ENCODE measurements around the gene PPP3CA.

Gene PPP3CA

DNA sequence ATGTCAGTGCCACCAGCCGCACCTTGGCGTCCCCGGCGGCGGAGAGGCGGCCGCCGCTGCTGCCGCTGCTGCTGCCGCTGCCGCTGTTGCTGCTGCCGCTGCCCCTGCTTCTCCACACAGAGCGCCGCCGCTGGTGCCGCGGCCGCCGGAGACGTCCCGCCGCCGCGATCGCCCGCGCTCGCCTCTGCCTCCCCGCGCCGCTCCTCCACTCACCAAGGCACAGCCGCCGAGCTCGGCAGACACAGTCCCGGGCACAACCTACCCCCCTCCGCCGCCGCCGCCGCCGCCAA lies at the start of gene PPP3CA:
Gene PPP3CA, minus strand, starts transcription at position 260 of the 290 bp plus-strand sequence.
- no peak for DNase-seq (ENCODE audit: low read depth)

DNA sequence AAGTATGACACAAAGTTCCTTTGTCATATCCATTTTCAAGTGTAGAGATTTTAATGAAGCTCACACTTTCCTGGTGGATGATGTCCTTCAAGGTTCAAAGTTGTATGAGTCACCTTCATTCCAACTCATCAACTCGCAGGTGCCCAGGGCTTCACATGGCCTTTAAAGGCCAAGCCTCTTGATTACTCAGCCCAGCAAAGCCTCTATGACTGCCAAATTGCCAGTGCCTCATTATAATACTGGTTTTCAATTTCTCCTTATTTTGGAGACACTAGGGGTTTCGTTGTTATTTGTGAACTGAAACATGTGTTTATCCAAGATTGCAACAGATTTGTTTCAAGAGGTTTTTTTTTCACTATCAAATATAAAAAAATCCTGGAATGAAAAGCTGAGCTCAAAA lies 45.9 kb upstream of the PPP3CA start:
- DNase-seq (ENCODE audit: low read depth): no peak

DNA sequence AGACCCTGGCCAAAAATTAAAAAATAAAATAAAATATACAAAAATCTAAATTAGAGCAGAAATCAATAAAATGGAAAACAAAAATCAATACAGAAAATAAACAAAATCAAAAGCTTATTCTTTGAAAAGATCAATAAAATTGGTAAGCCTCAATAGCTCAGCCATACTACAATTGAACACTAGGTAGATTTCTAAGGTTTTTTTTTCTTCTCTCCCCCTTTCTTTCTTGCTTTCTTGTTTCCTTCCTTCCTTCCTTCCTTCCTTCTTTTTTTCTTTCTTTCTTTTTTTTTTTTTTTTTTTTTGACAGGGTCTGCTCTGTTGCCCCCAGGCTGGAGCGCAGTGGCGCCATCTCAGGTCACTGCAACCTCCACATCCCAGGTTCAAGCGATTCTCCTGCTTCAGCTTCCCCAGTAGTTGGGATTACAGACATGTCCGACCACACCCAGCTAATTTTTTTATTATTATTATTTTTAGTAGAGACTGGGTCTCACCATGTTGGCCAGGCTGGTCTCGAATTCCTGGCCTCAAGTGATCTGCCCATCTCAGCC lies 23.4 kb upstream of the PPP3CA start:
- no peak for DNase-seq (ENCODE audit: low read depth)

DNA sequence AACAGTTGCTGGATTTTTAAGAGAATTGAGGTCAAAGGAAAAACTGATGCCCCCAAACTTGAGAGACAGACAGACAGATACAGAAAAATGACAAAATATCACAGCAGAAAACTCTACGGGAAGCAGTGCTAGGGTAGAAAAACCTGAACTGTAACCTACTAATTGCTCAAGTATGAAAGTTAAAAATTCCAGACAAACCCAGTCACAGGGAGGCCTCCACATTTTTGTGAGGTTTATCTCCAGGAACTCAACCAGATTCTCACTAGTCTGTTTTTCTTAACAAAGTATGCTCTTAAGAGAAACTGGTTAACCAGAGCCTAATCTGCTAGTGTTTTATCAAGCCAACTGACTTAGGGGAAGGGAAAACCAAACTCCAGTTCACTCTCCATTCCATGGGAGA lies 19.9 kb upstream of the PPP3CA start:
- no peak for DNase-seq (ENCODE audit: low read depth)

DNA sequence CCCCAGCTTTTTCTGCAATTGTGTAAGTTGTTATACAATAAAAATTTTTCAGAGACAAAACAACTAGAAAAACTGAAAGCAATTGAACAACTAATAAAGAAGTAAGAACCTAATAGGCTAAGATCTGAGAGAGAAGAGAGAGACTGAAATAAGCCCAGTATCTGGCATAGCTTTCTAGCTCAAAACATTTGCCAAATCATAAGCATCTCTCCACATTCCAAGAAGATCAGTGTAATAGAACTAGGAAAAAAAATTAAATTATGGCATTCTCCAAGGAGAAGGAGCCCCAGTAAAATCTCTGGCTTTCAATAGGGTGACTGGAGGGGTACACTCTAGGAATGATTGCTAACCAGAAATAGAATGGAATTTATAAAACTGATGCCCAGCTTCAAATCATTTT lies 19.0 kb upstream of the PPP3CA start:
- no peak for DNase-seq (ENCODE audit: low read depth)

DNA sequence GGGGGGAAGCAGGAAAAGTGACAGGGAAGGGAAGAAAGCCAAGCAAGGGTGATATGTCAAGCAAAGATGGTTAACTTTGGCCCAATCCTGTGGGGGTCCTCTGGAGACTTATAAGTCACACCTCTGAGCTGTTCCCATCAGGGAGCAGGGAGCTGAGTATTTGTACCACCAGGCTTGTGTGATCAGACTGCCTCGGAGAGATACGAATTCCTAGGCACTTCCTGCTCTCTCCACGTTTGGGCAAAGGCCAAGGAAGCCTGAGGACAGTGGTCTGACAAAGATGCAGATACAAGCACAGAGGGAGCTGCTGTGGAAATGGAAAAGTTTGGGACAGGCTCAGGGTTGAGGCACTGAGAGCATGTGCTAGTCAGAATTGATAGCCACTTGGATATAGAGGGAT lies 10.4 kb upstream of the PPP3CA start:
- DNase-seq (ENCODE audit: low read depth): no peak

DNA sequence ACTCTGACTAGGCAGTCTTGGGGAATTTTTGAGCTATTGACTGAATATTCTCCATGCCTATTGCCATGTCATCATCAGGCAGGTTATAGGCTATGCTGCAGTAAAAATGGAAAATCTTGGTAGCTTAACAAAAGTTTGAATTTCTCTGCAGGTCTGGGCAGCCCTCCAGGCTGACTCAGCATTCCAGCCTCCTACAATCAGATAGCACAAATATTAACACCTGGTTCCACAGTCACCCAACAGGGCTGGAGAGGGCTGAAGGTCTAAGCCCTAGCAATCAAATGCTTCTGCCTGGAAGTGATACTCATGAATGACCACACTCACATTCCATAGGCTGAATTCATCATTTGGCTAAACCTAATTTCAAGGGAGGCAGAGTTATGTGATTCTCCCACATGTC lies 9.6 kb upstream of the PPP3CA start:
- DNase-seq (ENCODE audit: low read depth): no peak

DNA sequence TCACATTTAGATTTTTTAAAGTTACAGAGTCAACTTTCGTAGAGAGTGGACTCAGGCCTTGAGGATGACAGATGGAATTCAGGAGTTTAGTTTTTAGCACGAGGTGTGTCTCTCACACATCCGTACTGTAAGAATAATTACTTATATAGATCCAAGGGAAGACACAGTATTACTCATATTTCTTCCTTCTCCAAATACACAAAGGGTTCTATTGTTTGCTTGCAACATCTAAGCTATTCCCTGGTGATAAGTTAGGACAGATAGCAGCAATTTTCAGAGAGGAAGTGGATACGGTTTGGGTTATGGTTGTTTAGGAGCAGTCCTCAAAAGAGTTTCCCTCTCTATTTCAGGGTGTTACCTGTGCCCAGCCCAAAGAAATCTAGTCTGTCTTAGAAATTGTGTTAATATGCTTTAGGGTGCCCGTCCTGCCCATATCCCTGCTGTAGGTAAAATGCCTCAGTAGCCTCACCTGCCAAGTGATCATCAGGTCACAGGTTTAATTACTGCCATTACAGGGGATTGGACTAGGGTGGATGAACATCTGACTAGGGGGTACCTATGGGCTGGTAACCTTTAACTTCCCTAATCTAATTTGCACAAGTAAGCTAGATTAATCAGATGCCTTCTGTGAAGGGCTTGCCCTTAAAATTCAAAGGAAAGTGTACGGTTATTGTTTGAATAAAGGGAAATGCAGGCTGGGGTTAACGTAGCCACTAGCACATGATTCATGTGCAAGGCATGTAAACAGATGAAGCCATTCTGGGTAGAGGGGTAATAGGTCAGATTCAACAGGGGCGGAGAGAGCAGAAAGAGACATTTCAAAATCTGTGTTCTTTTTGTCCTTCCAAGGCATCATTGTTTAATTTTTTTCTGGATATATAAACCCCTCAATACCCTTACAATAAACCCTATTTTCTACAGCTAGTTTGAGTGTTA lies 8.7 kb upstream of the PPP3CA start:
- no peak for DNase-seq (ENCODE audit: low read depth)

DNA sequence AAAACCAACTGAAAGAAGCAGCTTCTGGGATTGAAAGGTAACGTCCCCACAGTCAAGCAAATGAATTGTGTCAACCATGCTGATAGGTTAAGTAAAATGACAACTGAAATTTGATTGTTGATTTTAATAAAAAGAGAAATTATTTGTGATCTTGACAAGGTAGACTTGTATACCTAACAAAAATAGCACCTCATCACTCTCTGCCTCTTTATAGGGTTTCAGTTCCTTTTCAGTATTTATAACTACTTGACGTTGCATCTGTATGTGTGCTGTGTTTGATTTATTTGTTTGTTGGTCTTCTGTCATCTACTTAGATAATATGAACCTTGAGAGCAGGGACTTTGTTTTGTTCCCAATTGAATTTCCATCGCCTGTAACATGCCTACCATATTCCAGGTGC lies 7.9 kb upstream of the PPP3CA start:
- no peak for DNase-seq (ENCODE audit: low read depth)

DNA sequence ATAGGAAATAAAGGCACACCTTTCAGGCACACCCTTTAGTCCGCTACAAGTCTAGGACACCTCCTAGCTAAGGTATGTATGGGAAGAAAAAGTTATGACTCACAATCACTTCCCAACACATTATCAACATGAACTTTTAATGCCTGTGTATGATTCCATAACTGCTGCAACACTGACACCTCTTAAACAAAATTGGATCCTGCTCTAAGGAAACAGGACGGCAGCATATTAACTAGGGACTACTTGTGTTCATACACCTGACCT lies 2.4 kb upstream of the PPP3CA start:
- DNase-seq (ENCODE audit: low read depth): no peak

DNA sequence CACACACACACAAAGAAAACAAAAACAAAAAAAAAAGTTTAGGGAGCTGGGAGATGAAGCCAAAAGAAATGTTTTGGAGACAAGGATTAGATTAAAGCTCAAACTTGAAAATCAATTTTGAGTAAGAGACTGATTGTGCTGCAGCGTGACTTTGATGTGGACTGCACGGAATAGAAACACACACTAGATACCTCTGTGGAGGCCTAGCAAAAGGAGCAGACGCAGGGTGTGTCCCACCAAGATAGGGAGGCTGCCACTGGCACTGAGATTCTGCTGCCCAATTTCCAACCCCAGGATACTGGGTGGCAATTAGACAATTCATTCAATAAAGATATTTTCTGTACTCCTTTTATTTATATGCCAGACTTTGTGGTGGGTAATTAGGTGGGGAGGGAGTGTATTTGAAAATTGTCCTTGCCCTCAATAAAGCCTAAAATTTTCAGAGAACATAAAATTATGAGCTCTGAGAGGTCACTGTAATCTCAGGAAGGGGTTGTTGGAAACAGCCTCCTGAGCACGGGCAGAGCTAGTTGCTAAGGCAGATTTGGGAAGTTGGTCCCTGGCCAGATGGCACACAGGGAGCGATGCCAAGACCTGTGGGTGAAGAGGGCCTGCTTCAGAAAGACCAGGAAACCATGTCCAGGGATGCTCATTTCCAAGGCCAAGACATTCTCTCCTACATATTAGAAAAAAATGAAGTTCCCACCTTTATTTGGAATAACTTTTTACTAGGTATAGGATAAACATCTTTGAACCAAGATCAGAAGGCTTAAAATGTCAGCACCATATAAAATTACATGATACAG lies 1.9 kb upstream of the PPP3CA start:
- no peak for DNase-seq (ENCODE audit: low read depth)

DNA sequence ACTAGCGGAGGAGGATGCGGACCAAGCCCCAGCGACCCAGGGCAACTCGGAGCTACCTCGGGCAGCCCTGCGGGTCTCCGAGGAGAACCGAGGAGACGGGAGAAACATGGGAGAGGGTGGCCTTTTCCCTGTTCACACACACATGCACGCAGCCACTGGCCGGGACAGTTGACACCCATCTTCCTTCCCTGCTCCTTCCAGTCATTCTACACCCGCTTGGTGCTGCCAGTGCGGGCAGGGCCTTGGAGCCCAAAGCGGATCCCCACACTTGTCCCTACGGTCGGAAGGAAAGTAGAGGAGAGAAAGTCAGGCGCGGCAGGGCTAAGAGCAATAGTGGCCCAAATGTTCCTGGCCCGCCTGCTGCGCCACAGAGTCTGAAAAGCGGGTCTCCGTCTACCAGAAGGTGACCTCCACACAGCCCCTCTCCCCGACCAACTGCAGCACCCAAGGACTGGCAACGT lies 1.1 kb upstream of the PPP3CA start:
- DNase-seq (ENCODE audit: low read depth): no peak

DNA sequence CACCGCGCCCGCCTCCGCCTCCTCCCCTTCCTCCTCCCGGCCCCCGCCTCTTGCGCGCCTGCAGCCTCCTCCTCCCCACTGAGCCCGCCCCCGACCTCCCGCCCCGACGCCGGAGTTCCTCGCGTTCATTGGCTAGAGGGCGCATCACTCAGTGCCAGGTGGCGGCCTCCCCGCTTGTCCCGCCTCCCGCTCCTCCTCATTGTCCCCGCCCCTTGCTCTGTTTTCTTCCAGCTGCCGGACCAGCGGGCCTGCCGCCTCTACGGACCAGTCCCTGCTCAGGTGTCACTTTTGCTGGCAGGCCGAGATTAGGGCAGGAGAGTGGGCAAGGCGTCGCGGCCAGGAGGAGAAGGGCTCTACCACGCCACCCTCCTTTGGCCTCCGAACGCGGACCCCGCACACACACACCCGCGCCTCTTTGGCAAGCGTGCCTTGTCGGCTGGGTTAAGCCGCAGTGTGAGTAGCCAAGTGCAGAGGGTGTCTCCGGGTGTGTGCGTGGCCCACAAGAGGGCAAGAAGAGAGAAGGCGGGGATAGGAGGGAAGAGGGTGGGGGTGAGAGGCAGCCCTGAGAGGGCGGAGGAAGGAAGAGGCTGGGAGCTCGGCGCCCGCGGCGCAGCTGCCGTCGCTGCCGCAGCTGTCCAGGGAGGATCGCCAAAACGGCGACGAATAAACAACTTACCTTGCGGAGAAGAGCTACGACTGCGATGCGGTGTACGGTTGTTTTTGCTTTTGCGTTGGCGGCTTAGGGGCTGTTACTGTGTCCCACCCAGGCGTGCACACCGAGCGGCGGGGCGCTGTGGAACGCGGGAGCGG lies 436 bp upstream of the PPP3CA start:
- DNase-seq (ENCODE audit: low read depth): peak; percentile 99

DNA sequence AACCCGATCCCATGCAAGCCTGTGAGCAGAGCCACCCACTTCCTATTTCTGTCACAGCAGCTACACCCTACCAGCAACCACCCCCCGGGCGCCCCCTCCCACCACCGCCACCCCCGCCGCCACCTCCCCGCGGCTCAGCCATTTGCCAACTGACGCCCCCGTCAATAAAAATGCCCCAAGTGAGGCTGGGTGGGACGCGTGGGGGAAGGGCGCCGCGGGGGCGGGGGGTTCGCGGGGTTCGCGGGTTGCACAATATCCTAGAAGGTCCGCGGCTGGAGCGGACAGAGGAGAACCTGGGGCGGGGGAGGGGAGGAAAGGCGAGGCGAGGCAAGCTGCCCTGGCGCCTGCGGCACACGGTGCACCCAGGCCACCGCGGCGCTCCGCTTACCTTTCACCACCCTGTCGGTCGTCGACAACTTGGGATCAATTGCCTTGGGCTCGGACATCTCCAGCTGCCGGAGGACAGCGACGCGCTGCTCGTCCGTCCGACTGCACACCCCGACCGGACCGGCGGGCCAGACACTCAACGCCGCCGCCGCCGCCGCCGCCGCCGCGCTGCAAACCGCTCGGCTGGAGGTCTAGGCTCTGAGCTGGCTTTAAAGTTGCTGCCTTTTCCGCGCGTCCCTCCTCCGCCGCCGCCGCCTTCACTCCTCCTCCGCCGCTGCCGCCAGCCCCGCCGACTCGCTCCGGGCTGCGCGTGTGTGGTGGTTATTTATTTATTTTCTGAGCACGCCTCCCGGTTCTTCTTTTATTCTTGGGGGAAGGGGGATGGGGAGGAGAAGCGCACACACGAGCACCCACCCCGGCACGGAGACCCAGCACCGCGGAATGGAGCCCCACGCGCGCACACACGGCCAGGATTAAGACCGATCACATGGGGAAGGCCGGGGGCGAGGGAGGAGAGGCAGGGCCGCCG lies 717 bp downstream of the PPP3CA start:
- DNase-seq (ENCODE audit: low read depth): peak; percentile 42

DNA sequence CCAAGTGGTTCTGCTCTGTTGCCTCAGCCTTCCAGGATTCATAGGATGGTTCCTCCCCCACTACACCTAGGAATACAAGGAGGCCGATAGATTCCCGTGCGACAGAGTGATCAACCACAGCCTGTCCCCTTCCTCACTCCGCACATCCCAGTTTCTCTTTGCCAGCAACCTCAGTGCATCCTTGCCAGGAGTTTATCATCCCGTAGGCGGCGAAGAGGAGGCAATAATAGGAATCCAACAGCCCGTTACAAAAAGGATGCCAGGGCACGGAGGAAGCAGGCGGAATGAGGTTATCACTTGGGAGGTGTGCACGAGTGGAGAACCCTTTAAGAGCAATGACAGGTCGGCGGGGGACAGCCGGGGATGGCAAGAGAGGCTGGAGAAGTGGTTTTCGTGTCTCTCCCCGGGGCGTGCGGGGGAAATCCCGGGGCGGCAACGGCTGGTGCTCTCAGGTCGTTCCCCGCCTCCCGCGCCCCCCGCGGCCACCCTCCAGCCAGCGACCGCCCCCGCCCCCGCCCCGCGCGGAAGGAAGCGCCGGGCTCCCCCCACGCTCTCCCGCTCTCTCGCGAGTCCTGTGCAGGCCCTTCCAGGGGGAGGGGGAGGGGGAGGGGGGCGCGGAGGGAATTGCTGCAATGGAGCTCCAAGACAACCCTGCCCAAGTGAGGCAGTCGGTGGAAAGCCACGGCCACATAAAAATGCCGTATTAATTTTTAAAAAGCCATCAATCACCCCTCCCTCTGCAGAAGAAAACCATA lies 1.6 kb downstream of the PPP3CA start:
- peak; percentile 56 for DNase-seq (ENCODE audit: low read depth)

DNA sequence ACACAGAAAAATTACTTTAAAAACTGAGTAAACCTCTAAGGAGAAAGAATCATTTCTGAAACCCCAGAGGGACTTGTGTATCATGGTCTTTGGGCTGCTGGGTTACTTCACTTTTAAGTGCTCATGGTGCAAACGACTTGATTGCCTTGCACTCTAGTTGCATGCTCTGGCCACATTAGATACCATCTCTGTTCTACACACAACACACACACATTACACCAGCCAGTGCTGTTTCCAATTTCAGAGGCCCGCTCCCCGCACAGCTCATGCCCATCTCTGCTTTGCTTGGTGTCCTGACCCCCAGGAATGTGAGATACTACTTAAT lies 2.1 kb downstream of the PPP3CA start:
- DNase-seq (ENCODE audit: low read depth): no peak

DNA sequence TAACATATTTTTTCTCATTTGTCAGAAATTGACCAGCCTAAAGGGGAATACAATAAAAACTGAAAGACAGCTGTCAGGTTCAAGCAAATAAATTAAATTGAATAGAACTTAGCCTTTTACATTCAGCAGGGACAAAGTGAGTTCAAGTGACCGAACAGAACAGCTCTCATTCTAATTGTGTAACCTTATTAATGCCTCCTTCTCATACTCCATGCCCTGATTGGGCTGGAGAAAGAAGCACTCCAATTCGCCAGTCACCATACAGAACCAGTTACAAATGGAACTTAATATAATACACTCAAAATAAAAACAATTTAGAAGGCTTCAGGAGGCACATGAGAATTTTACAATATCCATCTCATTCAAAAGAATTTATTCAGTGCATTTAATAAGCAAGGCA lies 8.0 kb downstream of the PPP3CA start:
- DNase-seq (ENCODE audit: low read depth): no peak

DNA sequence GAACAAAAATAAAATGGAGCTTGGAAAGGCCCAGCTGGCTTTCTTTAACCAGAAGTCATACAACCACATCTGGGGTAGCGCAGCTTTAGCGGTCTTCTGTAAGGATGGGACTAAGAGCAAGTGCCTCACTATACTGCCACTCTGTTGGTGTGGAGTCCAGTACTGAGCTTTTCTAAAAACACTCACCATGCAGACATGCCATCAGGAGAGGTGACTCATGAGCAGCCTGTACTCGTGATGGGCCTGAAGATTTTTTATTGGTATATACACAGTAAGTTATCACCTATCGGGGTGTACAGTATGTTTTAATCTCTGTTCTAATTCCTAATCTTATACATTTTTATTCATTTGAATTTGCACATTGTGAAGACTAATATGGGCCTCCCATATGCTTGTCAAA lies 9.6 kb downstream of the PPP3CA start:
- no peak for DNase-seq (ENCODE audit: low read depth)

DNA sequence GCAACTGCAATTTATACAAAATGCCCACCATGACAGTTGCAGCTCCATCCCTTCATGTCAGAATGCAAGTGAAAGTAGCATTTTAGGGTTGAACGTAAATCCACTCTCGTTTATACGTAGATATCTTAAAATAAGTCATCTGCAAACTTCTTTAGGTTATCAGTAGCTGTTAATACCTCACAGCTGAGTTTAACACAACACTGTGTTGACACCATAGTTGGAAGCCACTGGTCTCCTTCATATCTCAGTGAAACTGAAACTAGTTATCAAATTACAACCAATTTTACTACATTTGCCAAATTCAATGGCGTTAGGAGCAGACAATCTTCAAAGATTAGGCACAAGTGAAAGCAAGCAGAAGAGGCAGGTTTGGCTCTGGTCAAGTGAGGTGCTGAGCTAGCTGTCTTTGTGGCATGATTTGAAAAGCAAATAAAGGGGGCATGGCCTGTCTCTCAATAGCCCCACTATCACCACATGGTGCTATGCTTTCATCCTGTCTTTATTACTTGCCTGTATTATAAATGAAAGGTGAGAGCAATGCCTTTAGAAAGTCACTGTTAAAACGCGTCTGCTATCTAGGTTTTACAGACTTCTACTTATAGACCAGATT lies 12.3 kb downstream of the PPP3CA start:
- DNase-seq (ENCODE audit: low read depth): no peak

DNA sequence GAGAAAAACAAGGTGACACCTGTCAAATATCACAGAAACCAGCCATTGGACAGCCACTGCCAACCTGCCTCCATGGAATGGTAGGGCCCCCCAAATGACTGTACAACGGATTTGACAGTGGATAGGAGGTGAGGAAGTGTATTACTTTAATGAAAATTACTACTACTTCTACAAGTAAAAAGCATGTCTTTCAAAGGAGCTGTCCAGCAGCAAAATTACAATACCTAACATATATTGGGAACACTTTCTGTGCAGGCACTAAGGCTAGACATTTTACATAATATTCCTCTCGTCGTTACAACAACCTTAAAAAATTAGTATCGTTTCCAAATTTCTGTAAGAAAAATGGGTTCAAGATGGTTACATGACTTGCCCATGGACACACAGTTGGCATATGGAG lies 14.9 kb downstream of the PPP3CA start:
- no peak for DNase-seq (ENCODE audit: low read depth)
